HepG2 (cell line): ENCODE results near the gene RANGRF. TPM values are rescaled to one million over a fixed set of nuclear protein-coding genes. Genes with fewer than 3 reads are reported as not detected.

ENCODE experiments used
- ASH2L ChIP-seq: fragments of 300-600, 200-600 bp; sonication (generic); IDR thresholded peaks from 2 replicates; pipeline ENCODE4 v1.7.0; 2017; ENCODE audit warnings: low read depth, mild to moderate bottlenecking, moderate library complexity, mixed read lengths, low read length; ENCODE audit not compliant: insufficient read length
- ERF ChIP-seq: IDR thresholded peaks from 2 replicates; pipeline ENCODE4 v1.6.1; 2018; ENCODE audit warnings: missing biosample characterization, missing genetic modification reagents
- ESRRA ChIP-seq: sonication (generic); formaldehyde crosslinking; IDR thresholded peaks from 2 replicates; pipeline ENCODE4 v1.5.1; 2020; ENCODE audit warnings: mild to moderate bottlenecking, low read depth, missing genetic modification reagents
- ETV5 ChIP-seq: IDR thresholded peaks from 2 replicates; pipeline ENCODE4 v1.6.1; 2018; ENCODE audit warnings: missing biosample characterization, missing genetic modification reagents, inconsistent platforms, borderline replicate concordance
- FOXK1 ChIP-seq: sonication (generic); formaldehyde crosslinking; IDR thresholded peaks from 2 replicates; pipeline ENCODE4 v1.4.0; 2020; ENCODE audit warnings: low read depth, missing genetic modification reagents, borderline replicate concordance
- HDAC6 ChIP-seq: fragments of 200-600 bp; sonication (generic); IDR thresholded peaks from 2 replicates; pipeline ENCODE4 v1.7.0; 2017; ENCODE audit warnings: mild to moderate bottlenecking, antibody characterized with exemption, low read length, low read depth
- KDM3A ChIP-seq: IDR thresholded peaks from 2 replicates; pipeline ENCODE4 v1.6.1; 2018; ENCODE audit warnings: low read depth, missing compliant biosample characterization
- REPIN1 ChIP-seq: sonication (generic); formaldehyde crosslinking; IDR thresholded peaks from 2 replicates; pipeline ENCODE4 v1.8.0; 2022; ENCODE audit warnings: missing genetic modification reagents, low read depth, mild to moderate bottlenecking, borderline replicate concordance
- SCMH1 ChIP-seq: sonication (generic); formaldehyde crosslinking; IDR thresholded peaks from 2 replicates; pipeline ENCODE4 v1.9.0; 2021; ENCODE audit warnings: missing genetic modification reagents, mild to moderate bottlenecking, borderline replicate concordance
- STAT5B ChIP-seq: sonication (generic); formaldehyde crosslinking; IDR thresholded peaks from 2 replicates; pipeline ENCODE4 v1.4.0; 2020; ENCODE audit warnings: missing genetic modification reagents
- TCF7 ChIP-seq: sonication (generic); IDR thresholded peaks from 2 replicates; pipeline ENCODE4 v1.6.1; 2016; ENCODE audit warnings: antibody characterized with exemption, low read depth
- YEATS4 ChIP-seq: sonication (generic); formaldehyde crosslinking; IDR thresholded peaks from 2 replicates; pipeline ENCODE4 v1.4.0; 2020; ENCODE audit warnings: missing genetic modification reagents, borderline replicate concordance
- ZBTB1 ChIP-seq: sonication (generic); formaldehyde crosslinking; IDR thresholded peaks from 2 replicates; pipeline ENCODE4 v1.4.0; 2020; ENCODE audit warnings: missing genetic modification reagents, borderline replicate concordance
- ZNF10 ChIP-seq: sonication (generic); formaldehyde crosslinking; IDR thresholded peaks from 2 replicates; pipeline ENCODE4 v1.4.0; 2020; ENCODE audit warnings: mild to moderate bottlenecking, low read depth, missing genetic modification reagents, borderline replicate concordance
- ZNF121 ChIP-seq: sonication (generic); formaldehyde crosslinking; IDR thresholded peaks from 2 replicates; pipeline ENCODE4 v1.5.0; 2020; ENCODE audit warnings: mild to moderate bottlenecking, missing genetic modification reagents
- ZNF143 ChIP-seq: sonication (generic); formaldehyde crosslinking; IDR thresholded peaks from 2 replicates; pipeline ENCODE4 v1.4.0; 2020; ENCODE audit warnings: missing genetic modification reagents
- ZNF160 ChIP-seq: sonication (generic); formaldehyde crosslinking; IDR thresholded peaks from 2 replicates; pipeline ENCODE4 v1.8.0; 2022; ENCODE audit warnings: mild to moderate bottlenecking, inconsistent platforms, missing genetic modification reagents
- ZNF205 ChIP-seq: IDR thresholded peaks from 2 replicates; pipeline ENCODE4 v1.6.1; 2018; ENCODE audit warnings: missing biosample characterization, missing genetic modification reagents
- ZNF335 ChIP-seq: sonication (generic); formaldehyde crosslinking; IDR thresholded peaks from 2 replicates; pipeline ENCODE4 v1.4.0; 2020; ENCODE audit warnings: missing genetic modification reagents
- ZNF354B ChIP-seq: sonication (generic); formaldehyde crosslinking; IDR thresholded peaks from 2 replicates; pipeline ENCODE4 v1.8.0; 2022; ENCODE audit warnings: mild to moderate bottlenecking, missing genetic modification reagents
- ZNF367 ChIP-seq: sonication (generic); formaldehyde crosslinking; IDR thresholded peaks from 2 replicates; pipeline ENCODE4 v1.4.0; 2020; ENCODE audit warnings: missing genetic modification reagents, borderline replicate concordance
- ZNF484 ChIP-seq: sonication (generic); formaldehyde crosslinking; IDR thresholded peaks from 2 replicates; pipeline ENCODE4 v1.5.1; 2020; ENCODE audit warnings: mild to moderate bottlenecking, low read depth, missing genetic modification reagents, borderline replicate concordance
- ZNF773 ChIP-seq: sonication (generic); formaldehyde crosslinking; IDR thresholded peaks from 2 replicates; pipeline ENCODE4 v1.4.0; 2020; ENCODE audit warnings: missing genetic modification reagents, borderline replicate concordance
- ZNF841 ChIP-seq: sonication (generic); formaldehyde crosslinking; IDR thresholded peaks from 2 replicates; pipeline ENCODE4 v1.8.1; 2023; ENCODE audit warnings: missing genetic modification reagents, borderline replicate concordance
- polyA plus RNA-seq, 8 experiments: library from polyadenylated mRNA; depleted of rRNA in 3 of 8; stranded (reverse) in 7 of 8; unstranded in 1 of 8; fragments of >200 nt; fragmentation: Illumina TruSeq in 4 of 8; extraction: Trizol in 4 of 8; gene quantifications; 2 replicates each; pipeline versions ENCODE4 v1.2.1 to v1.2.3, GENCODE V29; 2011 to 2016; ENCODE audit warnings: low read depth in 4 of 8, missing spikeins in 1 of 8, mixed read lengths in 1 of 8; ENCODE audit not compliant: insufficient read depth in 1 of 8
- total RNA-seq, 5 experiments: library from RNA; depleted of rRNA; stranded (reverse); fragments of >200 nt; fragmentation: Illumina TruSeq; extraction: Trizol; gene quantifications; 2 replicates each; pipeline ENCODE4 v1.2.3, GENCODE V29; 2016; ENCODE audit warnings: low read depth in 1 of 5
- TF ChIP-seq, protein P1 (sequence below): sonication (generic); formaldehyde crosslinking; IDR thresholded peaks from 2 replicates; pipeline ENCODE4 v1.5.0; 2020; ENCODE audit warnings: mild to moderate bottlenecking, missing genetic modification reagents
- TF ChIP-seq, protein P2 (sequence below): sonication (generic); formaldehyde crosslinking; IDR thresholded peaks from 2 replicates; pipeline ENCODE4 v1.8.1; 2023; ENCODE audit warnings: mild to moderate bottlenecking, inconsistent platforms, moderate library complexity, missing genetic modification reagents, borderline replicate concordance
- TF ChIP-seq, protein P3 (sequence below): sonication (generic); formaldehyde crosslinking; IDR thresholded peaks from 2 replicates; pipeline ENCODE4 v1.8.0; 2022; ENCODE audit warnings: mild to moderate bottlenecking, missing genetic modification reagents; ENCODE audit not compliant: insufficient replicate concordance

RANGRF gene
- total and polyA plus RNA-seq, 2 of the 13 experiments (the other 11 are each of a cell fraction or from before 2014, with no cell fraction given), result 18.6 to 40.7 TPM

GRCh38 chr17:8273884-8274444 lies 14.5 kb upstream of the RANGRF start (continued):
- TF ChIP-seq, protein P1, sequence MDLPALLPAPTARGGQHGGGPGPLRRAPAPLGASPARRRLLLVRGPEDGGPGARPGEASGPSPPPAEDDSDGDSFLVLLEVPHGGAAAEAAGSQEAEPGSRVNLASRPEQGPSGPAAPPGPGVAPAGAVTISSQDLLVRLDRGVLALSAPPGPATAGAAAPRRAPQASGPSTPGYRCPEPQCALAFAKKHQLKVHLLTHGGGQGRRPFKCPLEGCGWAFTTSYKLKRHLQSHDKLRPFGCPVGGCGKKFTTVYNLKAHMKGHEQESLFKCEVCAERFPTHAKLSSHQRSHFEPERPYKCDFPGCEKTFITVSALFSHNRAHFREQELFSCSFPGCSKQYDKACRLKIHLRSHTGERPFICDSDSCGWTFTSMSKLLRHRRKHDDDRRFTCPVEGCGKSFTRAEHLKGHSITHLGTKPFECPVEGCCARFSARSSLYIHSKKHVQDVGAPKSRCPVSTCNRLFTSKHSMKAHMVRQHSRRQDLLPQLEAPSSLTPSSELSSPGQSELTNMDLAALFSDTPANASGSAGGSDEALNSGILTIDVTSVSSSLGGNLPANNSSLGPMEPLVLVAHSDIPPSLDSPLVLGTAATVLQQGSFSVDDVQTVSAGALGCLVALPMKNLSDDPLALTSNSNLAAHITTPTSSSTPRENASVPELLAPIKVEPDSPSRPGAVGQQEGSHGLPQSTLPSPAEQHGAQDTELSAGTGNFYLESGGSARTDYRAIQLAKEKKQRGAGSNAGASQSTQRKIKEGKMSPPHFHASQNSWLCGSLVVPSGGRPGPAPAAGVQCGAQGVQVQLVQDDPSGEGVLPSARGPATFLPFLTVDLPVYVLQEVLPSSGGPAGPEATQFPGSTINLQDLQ, result no peak
- TF ChIP-seq ZBTB1 (CRISPR knock-in tag) (no peak), ZNF367 (CRISPR knock-in tag) (no peak), ZNF354B (CRISPR knock-in tag) (no peak), STAT5B (CRISPR knock-in tag) (no peak), ASH2L (peak; percentile 80), ZNF484 (no peak), FOXK1 (CRISPR knock-in tag) (peak; percentile 68; the same call in 1 of the 2 replicates), ZNF143 (CRISPR knock-in tag) (no peak), ZNF773 (CRISPR knock-in tag) (no peak), ZNF121 (CRISPR knock-in tag) (peak; percentile 63), TCF7 (peak; percentile 89), ETV5 (CRISPR knock-in tag) (peak; percentile 49; the same call in 1 of the 2 replicates), YEATS4 (CRISPR knock-in tag) (peak; percentile 38; the same call in 1 of the 2 replicates), ESRRA (CRISPR knock-in tag) (peak; percentile 94), REPIN1 (CRISPR knock-in tag) (peak; percentile 50; the same call in 1 of the 2 replicates), ERF (CRISPR knock-in tag) (no peak), ZNF10 (CRISPR knock-in tag) (no peak), ZNF205 (no peak), ZNF841 (CRISPR knock-in tag) (no peak), HDAC6 (no peak), ZNF160 (CRISPR knock-in tag) (no peak), SCMH1 (CRISPR knock-in tag) (no peak), KDM3A (peak; percentile 40; the same call in 1 of the 2 replicates), ZNF335 (CRISPR knock-in tag) (no peak)
- TF ChIP-seq, protein P2, sequence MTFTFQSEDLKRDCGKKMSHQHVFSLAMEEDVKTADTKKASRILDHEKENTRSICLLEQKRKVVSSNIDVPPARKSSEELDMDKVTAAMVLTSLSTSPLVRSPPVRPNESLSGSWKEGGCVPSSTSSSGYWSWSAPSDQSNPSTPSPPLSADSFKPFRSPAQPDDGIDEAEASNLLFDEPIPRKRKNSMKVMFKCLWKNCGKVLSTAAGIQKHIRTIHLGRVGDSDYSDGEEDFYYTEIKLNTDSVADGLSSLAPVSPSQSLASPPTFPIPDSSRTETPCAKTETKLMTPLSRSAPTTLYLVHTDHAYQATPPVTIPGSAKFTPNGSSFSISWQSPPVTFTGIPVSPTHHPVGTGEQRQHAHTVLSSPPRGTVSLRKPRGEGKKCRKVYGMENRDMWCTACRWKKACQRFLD (CRISPR knock-in tag), result no peak
- TF ChIP-seq, protein P3, sequence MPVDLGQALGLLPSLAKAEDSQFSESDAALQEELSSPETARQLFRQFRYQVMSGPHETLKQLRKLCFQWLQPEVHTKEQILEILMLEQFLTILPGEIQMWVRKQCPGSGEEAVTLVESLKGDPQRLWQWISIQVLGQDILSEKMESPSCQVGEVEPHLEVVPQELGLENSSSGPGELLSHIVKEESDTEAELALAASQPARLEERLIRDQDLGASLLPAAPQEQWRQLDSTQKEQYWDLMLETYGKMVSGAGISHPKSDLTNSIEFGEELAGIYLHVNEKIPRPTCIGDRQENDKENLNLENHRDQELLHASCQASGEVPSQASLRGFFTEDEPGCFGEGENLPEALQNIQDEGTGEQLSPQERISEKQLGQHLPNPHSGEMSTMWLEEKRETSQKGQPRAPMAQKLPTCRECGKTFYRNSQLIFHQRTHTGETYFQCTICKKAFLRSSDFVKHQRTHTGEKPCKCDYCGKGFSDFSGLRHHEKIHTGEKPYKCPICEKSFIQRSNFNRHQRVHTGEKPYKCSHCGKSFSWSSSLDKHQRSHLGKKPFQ (CRISPR knock-in tag), result peak; percentile 75
